ENCODE measurements around the gene NDUFA11. TPM values are rescaled to one million over a fixed set of nuclear protein-coding genes. Genes with fewer than 3 reads are reported as not detected.

The NDUFA11 gene
- total RNA-seq, 1 donor = 265 TPM

GRCh38 chr19:5870986-5871394, 32.6 kb downstream of the NDUFA11 start:
- H3K36me3 ChIP-seq (ENCODE audit: insufficient read depth, low read length) = no peaks in the 10 kb centered on the region
- no peaks in the 10 kb centered on the region for H3K9me3 ChIP-seq (ENCODE audit: low read depth, low read length)
- H4K20me1 ChIP-seq (ENCODE audit: insufficient read depth, low read length) = no peaks in the 10 kb centered on the region
- no peak overlapping the region for H3K4me3 ChIP-seq (ENCODE audit: insufficient read depth, low read length)
- H3K4me1 ChIP-seq (ENCODE audit: insufficient read depth, low read length) = no peaks in the 10 kb centered on the region
- H3K79me2 ChIP-seq (ENCODE audit: insufficient read depth, low read length) = no peaks in the 10 kb centered on the region
- peak; percentile 1 for DNase-seq (ENCODE audit: insufficient read length, low spot score, missing footprints)
- no peak overlapping the region for H3K27ac ChIP-seq (ENCODE audit: low read depth, low read length)
- TF ChIP-seq CTCF (IDR thresholded peaks at IDR 0.05; ENCODE audit: extremely low read depth, low read depth, low read length) = no peak
- H3K27me3 ChIP-seq (ENCODE audit: insufficient read depth, low read length) = peaks cover 3% of the 10 kb centered on the region
- H2AFZ ChIP-seq (ENCODE audit: low read length) = no peak overlapping the region
- no peak overlapping the region for H3K4me2 ChIP-seq (ENCODE audit: insufficient read depth, low read length)

- Histone ChIP-seq H3K4me2 (ENCODE audit: insufficient read depth, low read length) (no peak overlapping the region), H3K79me2 (ENCODE audit: insufficient read depth, low read length) (no peaks in the 10 kb centered on the region), H3K27ac (ENCODE audit: low read depth, low read length) (no peak overlapping the region), H2AFZ (ENCODE audit: low read length) (no peak overlapping the region), H3K4me1 (ENCODE audit: insufficient read depth, low read length) (no peaks in the 10 kb centered on the region), H3K9me3 (ENCODE audit: low read depth, low read length) (no peaks in the 10 kb centered on the region), H3K36me3 (ENCODE audit: insufficient read depth, low read length) (no peaks in the 10 kb centered on the region), H3K27me3 (ENCODE audit: insufficient read depth, low read length) (peaks cover 3% of the 10 kb centered on the region), H4K20me1 (ENCODE audit: insufficient read depth, low read length) (no peaks in the 10 kb centered on the region), H3K4me3 (ENCODE audit: insufficient read depth, low read length) (no peak overlapping the region)
- peak; percentile 39 for DNase-seq (ENCODE audit: insufficient read length, low spot score, missing footprints)
- no peak for TF ChIP-seq CTCF (IDR thresholded peaks at IDR 0.05; ENCODE audit: extremely low read depth, low read depth, low read length)
Observed at GRCh38 chr19:5867201-5868136, 36.1 kb downstream of the NDUFA11 start.

GRCh38 chr19:5865772-5866171, 37.8 kb downstream of the NDUFA11 start:
- H3K79me2 ChIP-seq (ENCODE audit: insufficient read depth, low read length) = no peaks in the 10 kb centered on the region
- H3K36me3 ChIP-seq (ENCODE audit: insufficient read depth, low read length) = no peaks in the 10 kb centered on the region
- H3K27ac ChIP-seq (ENCODE audit: low read depth, low read length) = no peak overlapping the region
- peaks cover 1% of the 10 kb centered on the region for H3K27me3 ChIP-seq (ENCODE audit: insufficient read depth, low read length)
- H3K9me3 ChIP-seq (ENCODE audit: low read depth, low read length) = no peaks in the 10 kb centered on the region
- no peaks in the 10 kb centered on the region for H3K4me1 ChIP-seq (ENCODE audit: insufficient read depth, low read length)
- no peak overlapping the region for H3K4me2 ChIP-seq (ENCODE audit: insufficient read depth, low read length)
- H3K4me3 ChIP-seq (ENCODE audit: insufficient read depth, low read length) = no peak overlapping the region
- TF ChIP-seq CTCF (IDR thresholded peaks at IDR 0.05; ENCODE audit: extremely low read depth, low read depth, low read length) = no peak
- H4K20me1 ChIP-seq (ENCODE audit: insufficient read depth, low read length) = no peaks in the 10 kb centered on the region
- H2AFZ ChIP-seq (ENCODE audit: low read length) = no peak overlapping the region
- peak; percentile 30 for DNase-seq (ENCODE audit: insufficient read length, low spot score, missing footprints)

GRCh38 chr19:5864725-5865486, 38.7 kb downstream of the NDUFA11 start:
- Histone ChIP-seq H3K4me1 (ENCODE audit: insufficient read depth, low read length) (no peaks in the 10 kb centered on the region), H3K27me3 (ENCODE audit: insufficient read depth, low read length) (no peaks in the 10 kb centered on the region), H4K20me1 (ENCODE audit: insufficient read depth, low read length) (no peaks in the 10 kb centered on the region), H3K4me2 (ENCODE audit: insufficient read depth, low read length) (no peak overlapping the region), H2AFZ (ENCODE audit: low read length) (no peak overlapping the region), H3K27ac (ENCODE audit: low read depth, low read length) (no peak overlapping the region), H3K79me2 (ENCODE audit: insufficient read depth, low read length) (no peaks in the 10 kb centered on the region), H3K4me3 (ENCODE audit: insufficient read depth, low read length) (no peak overlapping the region), H3K9me3 (ENCODE audit: low read depth, low read length) (no peaks in the 10 kb centered on the region), H3K36me3 (ENCODE audit: insufficient read depth, low read length) (no peaks in the 10 kb centered on the region)
- peak; percentile 27 for DNase-seq (ENCODE audit: insufficient read length, low spot score, missing footprints)
- peak; percentile 8 for TF ChIP-seq CTCF (IDR thresholded peaks at IDR 0.05; ENCODE audit: extremely low read depth, low read depth, low read length)
